Activated CD4-positive, CD25-positive, alpha-beta regulatory T cell treated with anti-CD3 and anti-CD28 coated beads, Interleukin-2, amount 50 U/mL, for 16 hours (primary cell): ENCODE results near the gene SLC39A11.
"Not testable (repeated sequence)": the region's sequence is repeated elsewhere in the genome, so short reads cannot be mapped to it uniquely, and the experiment has no call there.

Experiments
- DNase-seq: peaks from one replicate; pipeline ENCODE4 v3.0.0-alpha.2; 2020; ENCODE audit warnings: low read depth, low spot score

Gene SLC39A11

DNA sequence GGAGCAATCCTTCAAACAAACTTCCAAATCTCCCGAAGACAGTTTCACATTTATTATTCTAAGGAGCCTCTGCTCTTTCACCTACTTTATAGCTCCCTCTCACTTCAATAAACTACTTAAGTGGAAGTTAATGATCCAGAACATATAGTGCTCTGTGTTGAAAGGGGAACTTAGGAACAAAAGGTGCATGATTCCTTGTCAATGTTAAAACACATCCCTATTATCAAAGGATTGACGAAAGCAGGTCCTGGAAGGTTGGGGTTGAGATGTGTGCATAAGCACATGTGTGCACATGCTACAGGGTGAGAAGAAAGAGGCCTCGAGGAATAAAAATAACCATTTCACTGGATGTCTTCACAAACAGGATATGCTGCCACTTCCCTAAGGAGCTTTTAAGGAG lies 170.3 kb downstream of the SLC39A11 start:
- DNase-seq, result no peak

DNA sequence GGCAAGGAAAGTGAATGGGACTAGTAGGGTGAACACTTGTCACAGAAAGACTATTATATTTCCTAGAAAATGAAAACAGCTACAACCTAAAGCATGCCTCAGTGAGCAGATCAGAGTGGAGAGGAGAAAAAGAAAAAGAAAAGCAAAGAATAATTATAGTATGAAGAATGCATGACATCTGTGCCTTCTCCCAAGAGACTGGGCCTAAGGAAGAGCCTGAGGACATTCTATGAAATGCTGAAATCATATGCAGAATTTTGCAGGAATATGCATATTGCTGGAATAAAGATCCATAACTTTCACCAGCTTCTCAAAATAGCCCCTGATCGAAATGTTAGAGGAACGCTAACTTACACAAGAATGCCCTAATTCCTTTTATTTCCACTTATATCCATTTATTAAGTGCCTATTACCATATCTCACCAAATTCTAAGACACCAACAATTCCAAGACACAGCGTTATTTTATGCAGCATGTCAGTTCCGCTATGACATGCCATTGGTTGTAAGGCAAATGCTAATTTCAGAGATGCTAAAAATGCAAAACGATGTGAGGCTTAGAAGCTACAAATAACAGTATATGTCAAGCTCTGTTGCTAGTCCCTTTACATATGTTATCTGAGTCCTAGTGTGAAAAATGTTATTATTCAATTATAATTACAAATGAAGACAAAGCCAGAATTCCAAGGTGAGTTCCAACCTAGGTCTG lies 171.0 kb downstream of the SLC39A11 start:
- no peak for DNase-seq

DNA sequence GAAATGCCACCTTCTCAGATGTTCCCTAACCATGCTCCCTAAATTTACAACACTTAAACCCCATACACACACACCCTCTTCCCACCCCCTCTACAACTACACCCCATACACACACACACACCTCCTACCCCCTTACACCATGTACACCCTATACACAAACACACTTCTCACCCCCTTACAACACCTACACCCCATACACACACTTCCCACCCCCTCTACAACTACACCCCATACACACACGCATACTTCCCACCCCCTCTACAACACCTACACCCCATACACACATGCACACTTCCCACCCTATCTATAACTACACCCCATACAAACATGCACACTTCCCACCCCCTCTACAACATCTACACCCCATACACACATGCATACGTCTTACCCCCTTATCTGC lies 172.0 kb downstream of the SLC39A11 start:
- no peak for DNase-seq

DNA sequence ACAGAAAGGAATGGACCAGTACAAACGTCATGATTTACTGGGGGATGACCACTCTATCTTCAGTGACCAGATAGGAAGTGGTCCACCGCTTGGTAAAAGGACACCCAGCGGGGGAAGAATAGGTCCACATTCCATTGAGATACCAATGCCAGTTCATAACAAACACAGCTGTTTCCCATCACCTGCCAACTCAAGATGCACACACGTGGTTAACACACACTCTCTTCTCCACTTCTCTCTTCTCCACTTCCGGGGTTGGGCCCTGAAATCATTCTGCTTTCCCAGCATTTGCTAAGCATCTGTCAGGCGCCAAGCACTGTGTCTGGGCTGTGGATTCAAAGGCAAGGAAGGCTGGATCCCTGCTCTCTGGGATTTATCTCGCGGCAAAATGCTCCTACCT lies 175.5 kb downstream of the SLC39A11 start:
- no peak for DNase-seq

DNA sequence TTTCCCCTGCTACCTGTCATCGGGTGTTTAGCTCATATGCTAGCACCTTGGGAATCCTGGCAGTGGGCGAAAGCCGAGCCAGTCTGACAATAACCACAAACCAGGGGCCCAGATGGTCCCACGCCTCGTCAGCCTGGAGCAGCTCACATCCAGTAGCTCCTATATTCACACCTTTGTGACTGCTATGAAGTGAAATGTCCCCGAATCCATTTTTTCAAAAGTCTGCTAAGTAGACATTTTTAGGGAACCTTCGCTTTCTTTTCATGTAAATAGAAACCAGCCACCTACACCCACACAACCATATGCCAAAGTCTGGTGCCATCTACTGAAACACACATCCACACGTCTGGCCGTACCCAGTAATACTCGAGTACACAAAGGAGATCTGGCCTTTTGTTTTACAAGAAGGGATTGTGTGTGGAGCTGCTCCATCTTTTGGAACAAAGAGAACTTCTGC lies 176.8 kb downstream of the SLC39A11 start:
- DNase-seq, result no peak

DNA sequence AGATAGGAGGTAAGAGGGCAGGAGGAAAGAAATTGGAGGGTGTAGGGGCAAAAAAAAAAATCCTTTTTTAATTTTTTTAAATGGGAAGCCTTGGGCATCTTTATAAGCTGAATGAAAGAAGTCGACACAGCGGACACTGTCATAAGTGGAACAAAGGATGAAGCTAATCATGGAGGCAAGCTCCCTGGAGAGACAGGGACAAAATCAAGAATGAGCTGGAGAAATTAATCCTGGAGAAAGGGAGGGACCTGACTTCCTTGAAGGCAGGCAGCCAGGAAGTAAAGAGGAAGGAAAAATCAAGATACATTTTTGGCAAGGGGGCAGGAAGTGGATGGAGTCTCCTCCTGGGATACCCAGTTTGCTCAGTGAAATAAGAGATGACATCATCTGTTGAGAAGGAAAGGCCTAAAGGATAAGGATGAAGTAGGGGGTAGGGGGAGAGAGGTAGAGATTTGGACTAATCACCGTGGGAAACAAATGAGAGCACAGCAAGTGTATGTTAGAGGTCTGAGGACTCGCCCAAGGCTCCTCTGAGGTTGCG lies 179.3 kb downstream of the SLC39A11 start:
- DNase-seq, result no peak

DNA sequence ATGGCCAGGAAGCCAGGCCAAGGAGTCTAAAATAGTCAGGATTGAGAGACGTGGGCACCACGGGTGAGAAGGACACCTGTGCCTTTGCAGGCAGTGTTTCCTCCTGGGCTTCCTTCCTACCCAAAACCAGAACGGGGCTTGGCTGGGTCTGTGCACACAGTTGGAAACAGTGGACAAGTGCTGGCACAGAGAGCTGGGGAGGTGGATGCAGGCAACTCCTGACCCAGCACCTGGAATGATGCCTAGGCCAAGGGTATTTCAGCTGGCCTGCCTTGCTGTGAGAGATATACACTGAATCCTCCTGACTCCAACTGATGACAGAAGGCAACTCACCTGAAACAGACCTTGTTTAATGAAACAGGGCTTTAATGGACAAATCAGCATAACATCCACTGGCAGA lies 186.2 kb downstream of the SLC39A11 start:
- no peak for DNase-seq

DNA sequence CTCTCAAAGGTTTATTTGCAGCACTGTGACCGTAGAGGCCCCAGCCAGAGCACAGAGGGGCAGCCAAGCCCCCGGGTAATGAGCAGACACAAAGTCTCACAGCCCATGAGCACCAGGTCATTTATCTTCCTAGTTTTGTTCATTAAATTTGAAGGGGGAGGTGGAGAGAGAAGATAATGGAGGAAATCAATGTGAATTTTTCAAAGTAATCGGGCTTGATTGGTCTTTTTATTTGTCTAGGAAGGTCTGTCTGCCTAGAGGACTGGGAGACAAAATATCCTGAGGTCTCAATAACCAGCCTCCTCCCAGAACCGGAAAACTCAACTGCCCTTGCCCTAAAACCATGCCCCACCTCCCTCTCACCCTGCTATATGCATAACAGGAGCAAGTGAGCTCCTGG lies 189.0 kb downstream of the SLC39A11 start:
- DNase-seq, result no peak

DNA sequence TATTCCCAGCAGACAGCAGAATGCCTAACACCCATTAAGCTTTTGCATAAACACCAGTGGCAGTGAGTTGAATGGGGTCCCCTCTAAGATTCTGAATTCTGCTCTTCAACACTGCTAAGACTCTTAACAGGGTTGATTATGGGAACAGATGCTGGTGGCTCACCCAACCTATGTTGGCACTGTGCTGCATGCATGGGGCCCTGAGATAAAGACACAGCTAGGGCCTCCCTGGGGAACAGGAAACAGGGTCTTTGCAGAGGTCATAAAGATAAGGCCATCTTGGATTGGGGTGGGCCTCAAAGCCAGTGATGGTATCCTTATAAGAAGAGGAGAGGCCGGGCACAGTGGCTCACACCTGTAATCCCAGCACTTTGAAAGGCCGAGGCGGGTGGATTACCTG lies 190.8 kb downstream of the SLC39A11 start:
- no peak for DNase-seq

DNA sequence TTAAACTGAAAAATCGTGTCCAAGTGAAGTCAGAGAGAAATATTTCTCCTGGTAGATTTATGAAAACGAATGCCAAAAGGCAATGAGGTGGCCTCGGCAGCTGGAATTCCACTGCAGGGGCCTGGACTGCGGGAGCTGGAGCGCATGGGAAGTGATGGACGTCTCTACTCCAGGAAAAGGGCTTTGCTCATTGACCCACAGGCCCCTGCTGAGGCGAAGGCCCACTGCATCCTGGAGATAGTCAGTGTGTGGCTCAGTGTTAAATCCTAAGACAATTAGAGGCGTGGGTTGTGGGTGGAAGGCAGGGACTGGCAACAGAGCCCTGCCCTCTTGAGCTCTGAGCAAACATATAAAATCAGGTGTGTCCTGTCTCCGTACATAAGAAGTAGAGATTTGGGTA lies 191.4 kb downstream of the SLC39A11 start:
- no peak for DNase-seq

DNA sequence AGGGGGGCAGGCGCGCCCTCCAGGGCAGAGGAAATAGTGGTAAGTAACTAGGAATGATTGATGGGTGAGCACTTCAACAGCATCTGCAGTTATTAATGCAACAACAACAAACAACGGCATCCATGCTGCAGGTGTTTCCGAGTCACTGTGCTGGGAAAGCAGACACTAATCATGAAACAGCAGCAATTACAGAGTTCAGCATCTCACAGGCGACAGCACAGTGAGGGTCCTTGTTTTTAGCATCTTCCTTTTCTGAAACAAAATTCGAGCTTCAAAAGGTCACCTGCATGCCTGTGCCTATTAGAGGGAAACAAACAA lies 191.9 kb downstream of the SLC39A11 start:
- DNase-seq, result no peak

DNA sequence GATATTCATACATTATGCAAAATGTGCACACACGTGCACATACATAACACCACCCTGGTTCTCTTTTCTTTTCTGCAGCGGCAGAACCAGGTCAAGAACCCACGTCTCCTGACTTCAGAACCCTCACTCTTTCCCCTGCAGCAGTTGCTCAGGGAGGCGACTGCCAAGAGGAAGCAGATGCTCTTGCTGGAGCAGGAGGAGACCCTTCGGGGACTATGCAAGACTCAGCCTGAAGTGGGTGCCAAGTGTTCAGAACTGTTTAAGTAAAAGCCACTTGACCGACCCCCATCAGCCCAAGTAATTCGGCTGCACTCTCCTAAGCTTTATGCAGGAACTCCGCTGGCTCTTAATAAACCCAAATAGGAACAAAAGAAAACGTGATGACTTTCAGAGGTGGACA lies 193.8 kb downstream of the SLC39A11 start:
- DNase-seq, result no peak

DNA sequence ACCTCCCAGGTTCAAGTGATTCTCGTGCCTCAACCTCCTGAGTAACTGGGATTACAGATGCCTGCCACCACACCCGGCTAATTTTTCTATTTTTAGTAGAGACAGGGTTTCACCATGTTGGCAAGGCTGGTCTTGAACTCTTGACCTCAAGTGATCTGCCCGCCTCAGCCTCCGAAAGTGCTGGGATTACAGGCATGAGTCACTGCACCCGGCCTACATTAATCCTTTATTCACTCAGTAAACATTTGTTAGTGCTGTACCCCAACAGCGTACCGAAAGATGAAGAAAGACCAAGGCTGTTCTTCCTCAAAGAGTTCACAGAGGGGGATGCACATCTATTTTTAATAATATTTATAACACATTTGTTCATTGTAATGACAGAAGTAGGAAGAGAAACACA lies 196.2 kb downstream of the SLC39A11 start:
- not testable (repeated sequence) for DNase-seq

DNA sequence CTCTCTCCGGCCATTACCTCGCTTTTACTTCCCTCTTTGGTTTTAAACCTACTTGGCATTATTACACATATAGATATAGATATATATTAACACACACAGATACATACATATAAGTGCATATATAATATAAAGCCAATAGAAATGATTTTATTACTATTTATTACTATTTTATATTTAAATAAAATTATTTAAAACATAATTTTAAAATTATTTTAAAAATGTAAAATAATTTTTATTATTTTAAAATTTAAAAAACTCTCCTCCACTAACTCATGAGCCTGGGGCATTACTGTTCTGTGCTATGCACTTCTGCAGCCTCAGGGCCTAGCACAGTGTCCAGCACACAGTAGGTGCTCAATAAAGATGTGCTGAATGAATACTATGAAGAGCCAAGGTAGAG lies 200.9 kb downstream of the SLC39A11 start:
- DNase-seq, result no peak

DNA sequence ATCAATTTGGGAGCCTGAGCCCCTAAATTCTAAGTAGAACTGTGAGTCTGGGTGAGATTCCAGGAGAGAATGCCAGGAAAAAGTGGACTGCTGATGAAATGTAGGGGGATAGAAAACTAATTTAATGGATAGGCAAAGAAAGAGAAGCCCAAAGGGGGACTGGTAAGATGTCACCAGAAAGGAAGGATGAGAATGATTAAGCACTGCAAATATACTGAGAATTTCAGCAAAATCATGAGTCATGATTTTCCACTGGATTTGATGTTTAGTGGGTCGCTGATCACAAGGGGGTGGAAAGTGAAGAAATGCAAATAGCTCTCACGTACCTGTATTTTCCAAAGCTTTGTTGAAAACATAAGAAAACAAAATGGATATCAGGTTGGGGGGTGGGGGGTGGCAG lies 201.8 kb downstream of the SLC39A11 start:
- no peak for DNase-seq

DNA sequence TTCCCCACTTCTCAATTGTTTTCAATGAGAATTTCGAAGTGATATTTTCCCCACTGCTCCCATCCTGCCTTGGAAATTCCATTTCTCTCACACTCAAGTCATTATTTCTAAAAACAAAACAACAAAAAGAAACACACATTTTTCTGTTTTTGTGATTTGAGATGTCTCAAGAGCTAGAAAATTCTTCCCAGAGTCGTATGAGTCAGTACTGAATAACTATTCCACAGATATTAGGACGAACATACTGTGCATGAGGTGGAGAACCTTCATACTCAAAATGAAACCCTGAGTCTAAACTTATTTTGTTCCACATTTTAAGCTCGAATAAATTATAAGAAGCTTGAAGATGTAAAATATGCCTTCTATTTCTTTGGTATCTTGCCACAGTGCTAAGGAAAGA lies 204.6 kb downstream of the SLC39A11 start:
- no peak for DNase-seq

DNA sequence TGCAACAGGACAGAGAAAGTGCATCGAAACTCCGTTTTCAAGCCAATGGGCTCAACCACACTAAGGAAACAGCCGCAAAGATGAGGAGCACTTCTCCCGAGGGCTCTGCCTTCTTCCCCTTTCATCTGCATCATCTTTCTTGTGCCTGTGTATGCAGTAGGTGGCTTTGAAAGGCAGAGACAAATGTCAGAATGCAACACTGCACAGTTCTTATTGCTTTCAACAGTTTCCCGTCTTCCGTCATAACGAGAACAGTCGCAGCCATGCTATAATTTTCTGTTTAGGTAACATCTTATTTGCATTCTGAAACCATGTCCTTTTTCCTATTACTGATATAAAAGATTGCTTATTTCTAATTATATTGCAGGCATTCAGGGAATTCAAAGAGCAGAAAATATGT lies 205.2 kb downstream of the SLC39A11 start:
- DNase-seq, result no peak

DNA sequence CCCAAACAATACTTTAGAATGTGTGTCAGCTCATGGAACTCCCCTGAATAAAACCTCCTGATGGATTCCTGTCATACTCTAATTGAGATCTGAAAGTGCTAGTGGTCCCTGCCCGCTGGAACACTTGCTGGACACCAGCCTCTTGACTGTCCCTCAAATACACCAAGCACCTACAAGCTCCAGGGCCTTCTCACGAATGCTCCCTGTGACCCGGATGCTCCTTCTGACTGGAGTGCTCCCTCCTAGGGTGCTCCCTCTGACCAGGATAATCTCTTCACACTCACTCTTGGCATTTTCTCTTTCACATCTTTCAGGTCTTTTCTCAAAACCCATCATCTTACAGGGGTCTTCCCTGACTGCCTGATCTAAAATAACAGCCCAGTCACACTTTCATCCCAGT lies 205.9 kb downstream of the SLC39A11 start:
- DNase-seq, result no peak

DNA sequence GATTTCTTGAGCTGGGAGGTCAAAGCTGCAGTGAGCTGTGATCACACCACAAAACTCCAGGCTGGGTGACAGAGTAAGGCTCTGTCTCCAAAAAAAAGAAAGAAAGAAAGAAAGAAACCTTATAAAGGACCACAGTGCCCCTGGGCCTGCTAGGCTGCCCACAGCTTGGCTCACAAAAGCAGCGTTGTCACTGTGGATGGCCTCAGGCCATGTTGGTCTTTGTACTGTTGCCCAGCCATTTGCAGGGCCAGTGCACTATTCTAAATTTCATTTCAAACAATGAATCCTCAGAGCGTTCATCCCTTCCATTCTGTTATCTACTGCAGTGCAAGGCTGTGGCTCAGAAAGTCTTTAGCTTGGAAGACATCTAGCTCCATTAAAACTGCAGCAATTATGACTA lies 208.4 kb downstream of the SLC39A11 start:
- DNase-seq, result no peak

DNA sequence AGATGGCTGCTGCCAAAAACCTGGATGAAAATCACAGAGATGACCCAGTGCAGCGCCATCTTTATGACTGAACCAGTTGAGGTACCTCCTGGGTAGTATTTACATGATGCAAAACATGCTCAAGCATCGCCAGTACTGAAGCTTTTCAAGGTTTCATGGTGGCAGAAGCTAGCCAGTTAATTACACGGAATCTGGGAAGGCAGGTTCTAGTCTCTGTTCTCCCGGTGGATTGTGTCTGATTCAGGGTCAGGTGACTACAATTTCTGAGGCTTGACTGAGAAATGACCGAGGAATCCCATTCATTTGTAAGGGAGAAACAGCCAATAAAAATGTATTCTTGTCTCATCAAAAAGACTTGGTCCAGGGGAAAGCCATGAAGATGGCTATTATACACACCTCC lies 209.1 kb downstream of the SLC39A11 start:
- no peak for DNase-seq

DNA sequence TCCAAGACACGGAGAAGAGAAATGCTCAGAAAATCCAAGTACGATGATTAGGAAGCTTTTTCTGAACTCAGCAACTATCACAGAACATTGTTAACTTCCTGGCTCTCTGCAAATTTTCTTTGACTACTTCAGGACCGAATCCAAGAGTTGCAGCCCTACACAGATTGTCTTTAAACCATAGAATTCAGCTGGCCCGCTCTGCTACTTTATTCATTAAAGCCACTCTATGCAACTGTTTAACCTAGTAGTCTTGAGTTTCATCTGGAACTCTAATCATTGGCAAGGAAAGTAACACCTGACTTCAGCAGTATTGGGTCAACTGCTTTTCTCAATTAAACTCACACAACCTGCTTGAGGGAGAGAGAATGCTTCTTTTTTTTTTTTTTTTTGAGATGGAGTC lies 210.1 kb downstream of the SLC39A11 start:
- DNase-seq, result no peak

DNA sequence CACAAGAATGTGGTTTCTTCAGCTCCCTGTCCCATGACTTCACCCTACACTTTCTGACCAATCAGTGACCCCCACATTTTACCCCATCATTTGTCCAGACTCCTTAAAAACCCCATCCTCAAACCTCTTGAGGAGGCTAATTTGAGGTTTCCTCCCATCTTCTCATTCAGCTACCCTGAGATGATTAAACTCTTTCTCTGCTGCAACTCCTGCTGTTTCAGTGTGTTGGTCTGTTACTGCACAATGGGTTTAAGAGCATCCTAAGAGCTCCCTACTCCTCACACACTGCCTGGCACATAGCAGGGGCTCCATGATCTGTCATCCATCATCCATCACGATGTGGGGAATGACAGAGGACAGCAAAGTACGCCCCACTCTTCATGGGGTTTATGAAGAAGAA lies 212.6 kb downstream of the SLC39A11 start:
- no peak for DNase-seq

DNA sequence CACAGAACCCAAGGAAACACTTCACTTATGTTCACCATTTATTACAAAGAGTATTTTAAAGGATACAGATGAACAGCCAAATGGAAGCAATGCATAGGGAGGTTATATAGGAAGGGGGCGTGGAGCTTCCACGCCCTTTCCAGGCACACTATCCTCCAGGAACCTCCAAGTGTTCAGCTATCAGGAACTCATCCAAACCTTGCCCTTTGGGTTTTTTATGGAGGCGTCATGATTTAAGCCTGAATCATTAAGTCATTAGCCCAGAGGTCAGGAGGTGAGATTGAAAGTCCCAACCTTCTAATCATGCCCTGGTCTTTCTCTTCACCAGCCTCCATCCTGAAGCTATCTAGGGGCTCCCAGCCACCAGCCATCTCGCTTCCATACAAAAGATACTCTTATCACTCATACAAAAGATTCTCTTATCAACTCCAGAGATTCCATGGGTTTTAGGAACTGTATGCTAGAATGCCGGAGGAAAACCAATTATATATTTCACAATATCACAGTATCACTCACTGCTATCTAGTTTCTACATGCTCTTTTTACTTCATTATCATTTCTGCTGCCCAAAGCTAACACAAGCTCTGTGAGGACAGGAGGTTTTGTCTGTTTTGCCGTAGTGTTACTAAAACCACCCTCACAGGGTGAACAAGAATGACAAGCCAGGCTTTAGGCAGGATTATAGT lies 213.4 kb downstream of the SLC39A11 start:
- no peak for DNase-seq
